ENCODE data around the gene ANKS1A.

Gene ANKS1A

DNA sequence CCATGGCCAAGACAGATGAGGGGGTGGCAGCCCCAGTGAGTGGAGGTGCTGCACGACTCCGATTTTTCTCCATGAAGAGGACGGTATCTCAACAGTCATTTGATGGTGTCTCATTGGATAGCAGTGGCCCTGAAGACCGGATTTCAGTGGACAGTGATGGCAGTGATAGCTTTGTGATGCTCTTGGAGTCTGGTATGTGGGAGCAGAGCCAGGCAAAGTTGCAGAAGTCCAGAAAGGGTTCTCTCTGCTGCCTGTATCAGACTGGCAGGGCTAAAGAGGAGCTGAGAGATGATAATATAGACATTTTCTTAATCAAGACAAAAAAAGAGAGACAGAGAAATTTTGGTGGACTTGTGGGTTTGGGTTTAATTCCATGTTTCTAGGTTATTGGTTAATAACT is 25.0 kb upstream of the ANKS1A start:
- no peaks in the 10 kb centered on the region for H3F3A ChIP-seq (ENCODE audit: insufficient read depth, low read length)
- H2AFZ ChIP-seq (ENCODE audit: low read length), result no peak overlapping the region
- H3K9me3 ChIP-seq (replicated peaks; ENCODE audit: insufficient read depth, low read length), result no peaks in the 10 kb centered on the region
- H3K27me3 ChIP-seq (replicated peaks; ENCODE audit: insufficient read depth, low read length), result no peaks in the 10 kb centered on the region
- no peaks in the 10 kb centered on the region for H3K9me2 ChIP-seq (replicated peaks; ENCODE audit: insufficient read depth, low read length)
- H3K4me1 ChIP-seq (ENCODE audit: low read length), result no peaks in the 10 kb centered on the region
- no peak overlapping the region for H3K9ac ChIP-seq (ENCODE audit: low read length)
- H3K4me2 ChIP-seq (ENCODE audit: low read depth, low read length), result no peak overlapping the region
- H3K4me3 ChIP-seq (ENCODE audit: low read length), result no peak overlapping the region
- no peak overlapping the region for H3K27ac ChIP-seq (ENCODE audit: low read length)
- DNase-seq, result no peak
- 0 out of 2 replicates have a peak, but pooled peaks cover 1% of the 10 kb centered on the region for H3K36me3 ChIP-seq (replicated peaks; ENCODE audit: insufficient read depth, low read length)
- no peaks in the 10 kb centered on the region for H3K79me2 ChIP-seq (ENCODE audit: low read length)
- TF ChIP-seq EZH2phosphoT487 (IDR thresholded peaks at IDR 0.05; ENCODE audit: low read length) (no peak), CTCF (IDR thresholded peaks at IDR 0.05; ENCODE audit: low read length) (no peak), EZH2 (optimal IDR thresholded peaks at IDR 0.05; ENCODE audit: low read depth, low read length) (no peak)
- H4K20me1 ChIP-seq (ENCODE audit: insufficient read depth, low read length), result no peaks in the 10 kb centered on the region

- H4K20me1 ChIP-seq (ENCODE audit: insufficient read depth, low read length), result no peaks in the 10 kb centered on the region
- TF ChIP-seq EZH2phosphoT487 (IDR thresholded peaks at IDR 0.05; ENCODE audit: low read length) (no peak), EZH2 (optimal IDR thresholded peaks at IDR 0.05; ENCODE audit: low read depth, low read length) (no peak), CTCF (IDR thresholded peaks at IDR 0.05; ENCODE audit: low read length) (no peak)
- no peak overlapping the region for H3K9ac ChIP-seq (ENCODE audit: low read length)
- DNase-seq, result no peak
- no peaks in the 10 kb centered on the region for H3K79me2 ChIP-seq (ENCODE audit: low read length)
- no peak overlapping the region for H2AFZ ChIP-seq (ENCODE audit: low read length)
- no peak overlapping the region for H3K4me3 ChIP-seq (ENCODE audit: low read length)
- H3K27me3 ChIP-seq (replicated peaks; ENCODE audit: insufficient read depth, low read length), result no peaks in the 10 kb centered on the region
- H3F3A ChIP-seq (ENCODE audit: insufficient read depth, low read length), result no peaks in the 10 kb centered on the region
- no peak overlapping the region for H3K27ac ChIP-seq (ENCODE audit: low read length)
- H3K9me3 ChIP-seq (replicated peaks; ENCODE audit: insufficient read depth, low read length), result no peaks in the 10 kb centered on the region
- H3K4me2 ChIP-seq (ENCODE audit: low read depth, low read length), result no peak overlapping the region
- no peaks in the 10 kb centered on the region for H3K36me3 ChIP-seq (replicated peaks; ENCODE audit: insufficient read depth, low read length)
- H3K4me1 ChIP-seq (ENCODE audit: low read length), result no peaks in the 10 kb centered on the region
- no peaks in the 10 kb centered on the region for H3K9me2 ChIP-seq (replicated peaks; ENCODE audit: insufficient read depth, low read length)
Measured at GRCh38 chr6:34865107-34865506, 23.9 kb upstream of the ANKS1A start.

GRCh38 chr6:34866509-34866908 is 22.5 kb upstream of the ANKS1A start:
- Histone ChIP-seq H3K9ac (ENCODE audit: low read length) (no peak overlapping the region), H3K27me3 (replicated peaks; ENCODE audit: insufficient read depth, low read length) (no peaks in the 10 kb centered on the region), H3K27ac (ENCODE audit: low read length) (no peak overlapping the region), H3K4me2 (ENCODE audit: low read depth, low read length) (no peak overlapping the region), H2AFZ (ENCODE audit: low read length) (no peak overlapping the region), H4K20me1 (ENCODE audit: insufficient read depth, low read length) (no peaks in the 10 kb centered on the region), H3K79me2 (ENCODE audit: low read length) (no peaks in the 10 kb centered on the region), H3K9me3 (replicated peaks; ENCODE audit: insufficient read depth, low read length) (no peaks in the 10 kb centered on the region), H3F3A (ENCODE audit: insufficient read depth, low read length) (no peaks in the 10 kb centered on the region), H3K4me3 (ENCODE audit: low read length) (no peak overlapping the region), H3K36me3 (replicated peaks; ENCODE audit: insufficient read depth, low read length) (no peaks in the 10 kb centered on the region), H3K9me2 (replicated peaks; ENCODE audit: insufficient read depth, low read length) (no peaks in the 10 kb centered on the region), H3K4me1 (ENCODE audit: low read length) (no peaks in the 10 kb centered on the region)
- no peak for TF ChIP-seq CTCF (IDR thresholded peaks at IDR 0.05; ENCODE audit: low read length)
- no peak for TF ChIP-seq EZH2phosphoT487 (IDR thresholded peaks at IDR 0.05; ENCODE audit: low read length)
- TF ChIP-seq EZH2 (optimal IDR thresholded peaks at IDR 0.05; ENCODE audit: low read depth, low read length), result no peak
- DNase-seq, result no peak

Data from MM.1S (cell line).